Progenitor cell of endocrine pancreas (in vitro differentiated cells): ENCODE data around the gene SLC9A8. TPM values are rescaled to one million over a fixed set of nuclear protein-coding genes. Genes with fewer than 3 reads are reported as not detected.

Source experiments
- DNase-seq: peaks from one replicate; pipeline ENCODE4 v3.0.0; 2021; ENCODE audit warnings: low spot score; ENCODE audit not compliant: unreplicated experiment
- H3K27ac Mint-ChIP-seq: 2 replicates; pipeline ENCODE4 v1.8.0; 2021; ENCODE audit warnings: mild to moderate bottlenecking, moderate library complexity, mixed read lengths
- H3K27me3 Mint-ChIP-seq: 2 replicates; pipeline ENCODE4 v1.8.0; 2021; ENCODE audit warnings: mixed read lengths
- H3K36me3 Mint-ChIP-seq: 2 replicates; pipeline ENCODE4 v1.8.0; 2022; ENCODE audit warnings: mixed read lengths; ENCODE audit not compliant: insufficient read depth
- H3K4me1 Mint-ChIP-seq: 2 replicates; pipeline ENCODE4 v1.8.0; 2021; ENCODE audit warnings: low read depth, mixed read lengths
- H3K4me3 Mint-ChIP-seq: 2 replicates; pipeline ENCODE4 v1.8.0; 2021; ENCODE audit warnings: low read depth, mild to moderate bottlenecking, moderate library complexity, mixed read lengths
- H3K9me3 Mint-ChIP-seq: 2 replicates; pipeline ENCODE4 v1.8.0; 2021; ENCODE audit warnings: low read depth, mixed read lengths
- total RNA-seq: library from RNA; stranded (reverse); gene quantifications from 2 replicates; pipeline ENCODE4 v1.2.1, GENCODE V29; 2021
- TF ChIP-seq, protein P1 (sequence below): fragments of 200-600 bp; sonication (generic); IDR thresholded peaks from one replicate; pipeline ENCODE4 v1.5.0; 2021; ENCODE audit warnings: antibody characterized with exemption, mild to moderate bottlenecking; ENCODE audit not compliant: unreplicated experiment

SLC9A8 gene
- total RNA-seq, 1 donor from 2014 or later = 11.4 TPM

DNA sequence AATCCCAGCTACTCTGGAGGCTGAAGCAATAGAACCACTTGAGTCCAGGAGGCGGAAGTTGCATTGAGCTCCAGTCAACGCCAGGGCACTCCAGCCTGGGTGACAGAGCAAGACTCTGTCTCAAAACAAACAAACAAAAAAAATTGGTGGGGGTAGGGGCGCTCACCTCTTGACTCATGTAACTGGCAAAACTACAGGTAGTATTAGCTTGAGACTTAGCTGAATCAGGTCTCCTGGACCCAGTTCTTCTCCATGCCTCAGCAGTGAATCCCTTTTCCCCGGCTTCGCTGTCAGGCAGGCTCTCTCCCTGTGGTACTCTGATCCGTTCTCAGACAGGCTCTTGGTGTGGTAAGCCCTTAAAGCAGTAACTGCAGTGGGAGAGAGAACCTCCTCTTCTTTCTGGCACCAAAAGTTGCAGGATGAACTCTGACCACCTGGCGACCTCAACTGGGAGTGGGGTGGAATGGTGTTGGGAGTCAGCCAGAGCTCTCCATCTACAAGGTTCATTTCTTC, 12.9 kb downstream of the SLC9A8 start:
- H3K4me1 Mint-ChIP-seq = no peaks in the 10 kb centered on the region
- H3K27ac Mint-ChIP-seq = peak overlapping the region; percentile 60
- H3K36me3 Mint-ChIP-seq = peaks cover 12% of the 10 kb centered on the region
- no peak overlapping the region for H3K4me3 Mint-ChIP-seq
- no peaks in the 10 kb centered on the region for H3K27me3 Mint-ChIP-seq
- H3K9me3 Mint-ChIP-seq = no peaks in the 10 kb centered on the region
- TF ChIP-seq, protein P1, sequence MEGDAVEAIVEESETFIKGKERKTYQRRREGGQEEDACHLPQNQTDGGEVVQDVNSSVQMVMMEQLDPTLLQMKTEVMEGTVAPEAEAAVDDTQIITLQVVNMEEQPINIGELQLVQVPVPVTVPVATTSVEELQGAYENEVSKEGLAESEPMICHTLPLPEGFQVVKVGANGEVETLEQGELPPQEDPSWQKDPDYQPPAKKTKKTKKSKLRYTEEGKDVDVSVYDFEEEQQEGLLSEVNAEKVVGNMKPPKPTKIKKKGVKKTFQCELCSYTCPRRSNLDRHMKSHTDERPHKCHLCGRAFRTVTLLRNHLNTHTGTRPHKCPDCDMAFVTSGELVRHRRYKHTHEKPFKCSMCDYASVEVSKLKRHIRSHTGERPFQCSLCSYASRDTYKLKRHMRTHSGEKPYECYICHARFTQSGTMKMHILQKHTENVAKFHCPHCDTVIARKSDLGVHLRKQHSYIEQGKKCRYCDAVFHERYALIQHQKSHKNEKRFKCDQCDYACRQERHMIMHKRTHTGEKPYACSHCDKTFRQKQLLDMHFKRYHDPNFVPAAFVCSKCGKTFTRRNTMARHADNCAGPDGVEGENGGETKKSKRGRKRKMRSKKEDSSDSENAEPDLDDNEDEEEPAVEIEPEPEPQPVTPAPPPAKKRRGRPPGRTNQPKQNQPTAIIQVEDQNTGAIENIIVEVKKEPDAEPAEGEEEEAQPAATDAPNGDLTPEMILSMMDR = no peak
- no peak for DNase-seq

DNA sequence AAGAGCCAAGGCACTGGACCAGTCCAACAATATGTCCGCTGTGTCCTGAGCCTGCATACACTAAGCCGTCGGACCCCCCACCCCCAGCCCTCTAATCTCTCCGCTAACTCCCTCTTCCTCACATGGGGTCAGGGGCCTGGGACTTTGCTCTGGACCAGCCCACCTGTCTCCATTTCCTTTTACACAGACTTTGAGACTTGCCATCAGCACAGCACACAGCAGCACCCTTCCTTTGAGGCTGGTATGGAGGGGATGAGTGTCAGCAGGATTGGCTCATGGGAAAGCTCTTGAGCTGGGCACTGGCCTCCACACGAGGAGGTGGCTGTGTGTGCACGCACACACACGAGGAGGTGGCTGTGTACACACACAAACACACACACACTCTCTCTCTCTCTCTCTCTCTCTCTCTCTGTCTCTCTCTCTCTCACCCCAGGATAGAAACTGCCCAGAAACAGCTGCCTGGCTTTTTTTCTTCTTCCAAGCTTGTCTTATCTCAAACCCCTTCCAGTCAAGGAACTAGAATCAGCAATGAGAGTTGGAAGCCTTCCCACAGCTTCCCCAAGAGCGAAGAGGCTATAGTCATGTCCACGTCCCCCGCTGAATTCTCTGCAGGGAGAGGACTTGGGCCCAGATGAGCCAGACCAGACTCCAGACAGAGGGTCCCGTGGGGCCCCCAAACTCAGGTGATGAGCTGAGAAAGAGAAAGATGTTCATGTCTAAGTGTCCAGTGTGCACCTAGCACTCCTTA, 18.6 kb downstream of the SLC9A8 start:
- DNase-seq = no peak
- Mint-ChIP-seq H3K4me3 (no peak overlapping the region), H3K9me3 (peaks cover 3% of the 10 kb centered on the region), H3K4me1 (no peaks in the 10 kb centered on the region), H3K27ac (no peak overlapping the region), H3K27me3 (no peaks in the 10 kb centered on the region), H3K36me3 (peaks cover 13% of the 10 kb centered on the region)
- TF ChIP-seq, protein P1 = no peak

DNA sequence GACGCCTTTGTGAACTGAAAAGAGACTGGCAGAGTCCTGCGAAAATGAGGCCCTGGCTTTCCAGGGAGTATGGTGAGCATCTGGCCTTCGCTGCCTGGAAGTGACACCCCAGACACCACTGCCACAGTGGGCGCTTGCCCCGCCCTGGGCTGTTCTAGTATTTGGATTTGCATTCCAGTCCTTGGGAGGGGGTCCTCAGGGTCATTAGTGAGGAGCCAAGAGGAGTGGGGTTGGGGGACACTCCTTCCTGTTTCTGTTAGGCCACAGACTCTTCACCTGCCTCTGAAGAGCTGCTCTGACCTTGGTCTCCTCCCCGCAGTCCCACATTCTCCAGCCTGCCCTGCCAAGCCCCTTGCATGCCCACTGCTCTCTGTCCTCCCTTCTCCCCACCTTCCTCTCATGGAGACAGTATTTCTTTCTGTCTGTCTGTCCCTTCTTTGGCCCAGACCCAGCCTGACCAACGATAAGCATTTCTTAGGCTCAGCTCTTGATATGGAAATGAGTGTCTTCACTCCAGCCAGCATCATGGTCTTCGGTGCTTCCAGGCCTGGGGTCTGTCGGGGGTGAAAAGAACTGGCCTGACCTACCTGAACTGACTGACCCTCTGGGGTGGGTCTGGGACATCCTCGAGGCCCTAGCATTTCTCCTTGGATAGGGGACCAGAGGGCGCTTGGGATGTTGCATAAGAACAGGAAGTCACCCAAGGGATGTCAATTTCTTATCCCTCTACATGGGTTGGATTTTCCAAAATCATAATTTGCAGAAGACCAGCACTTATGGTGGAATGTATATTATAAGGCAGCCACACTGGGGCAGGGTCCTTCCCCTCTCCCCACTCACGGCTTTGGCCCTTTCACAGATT, 19.4 kb downstream of the SLC9A8 start:
- Mint-ChIP-seq H3K9me3 (peaks cover 3% of the 10 kb centered on the region), H3K27ac (no peak overlapping the region), H3K36me3 (peaks cover 16% of the 10 kb centered on the region), H3K4me3 (no peak overlapping the region), H3K4me1 (peaks cover 4% of the 10 kb centered on the region), H3K27me3 (no peaks in the 10 kb centered on the region)
- DNase-seq = no peak
- TF ChIP-seq, protein P1 = no peak

DNA sequence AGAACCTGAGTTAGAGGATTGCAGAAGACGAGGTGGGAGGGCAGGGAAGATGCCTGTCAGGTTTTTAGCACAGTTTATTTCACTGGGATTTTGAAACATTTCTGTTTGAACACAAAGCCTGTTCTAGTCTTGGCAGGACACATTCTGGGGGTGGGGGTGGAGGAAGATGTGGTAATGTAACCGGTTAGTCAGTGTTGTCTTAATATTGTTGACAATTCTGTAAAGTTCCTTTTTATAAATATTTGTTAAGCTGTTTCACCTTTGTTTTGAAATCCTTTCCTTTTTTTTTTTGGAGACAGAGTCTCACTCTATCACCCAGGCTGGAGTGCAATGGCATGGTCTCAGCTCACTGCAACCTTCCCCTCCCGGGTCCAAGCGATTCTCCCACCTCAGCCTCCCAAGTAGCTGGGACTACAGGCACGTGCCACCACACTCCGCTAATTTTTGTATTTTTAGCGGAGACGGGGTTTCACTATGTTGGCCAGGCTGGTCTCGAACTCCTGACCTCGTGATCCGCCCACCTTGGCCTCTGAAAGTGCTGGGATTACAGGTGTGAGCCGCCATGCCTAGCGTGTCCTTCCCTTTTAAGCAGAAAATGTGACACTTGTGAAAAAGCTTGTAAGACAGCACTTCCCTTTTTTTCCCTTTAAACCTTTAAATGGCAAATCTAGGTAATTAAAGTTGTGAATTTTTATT, 20.2 kb downstream of the SLC9A8 start:
- no peak overlapping the region for H3K4me3 Mint-ChIP-seq
- TF ChIP-seq, protein P1 = no peak
- peaks cover 3% of the 10 kb centered on the region for H3K9me3 Mint-ChIP-seq
- H3K4me1 Mint-ChIP-seq = peaks cover 6% of the 10 kb centered on the region
- peaks cover 17% of the 10 kb centered on the region for H3K36me3 Mint-ChIP-seq
- no peaks in the 10 kb centered on the region for H3K27me3 Mint-ChIP-seq
- DNase-seq = no peak
- no peak overlapping the region for H3K27ac Mint-ChIP-seq

DNA sequence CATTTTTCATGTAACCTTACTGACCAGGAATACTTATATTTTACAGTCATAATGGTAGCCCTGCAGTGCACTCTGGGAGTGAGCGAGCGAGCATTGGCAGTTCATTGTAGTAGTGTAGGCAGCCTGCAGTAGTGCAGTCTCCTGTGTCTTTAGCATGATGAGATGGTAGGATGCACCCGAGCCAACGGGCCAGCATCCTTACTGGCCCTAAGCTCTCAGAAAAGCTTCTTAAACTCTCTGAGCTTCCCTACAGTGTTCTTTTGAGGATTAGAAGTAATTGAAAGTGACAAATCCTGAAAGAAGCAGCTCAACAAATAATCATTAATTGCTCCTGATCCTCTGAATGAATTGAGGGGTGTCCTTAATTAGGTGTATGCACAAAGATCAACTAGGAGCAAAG, 20.9 kb downstream of the SLC9A8 start:
- TF ChIP-seq, protein P1 = no peak
- Mint-ChIP-seq H3K36me3 (peaks cover 17% of the 10 kb centered on the region), H3K9me3 (peaks cover 3% of the 10 kb centered on the region), H3K4me1 (peaks cover 6% of the 10 kb centered on the region), H3K4me3 (no peak overlapping the region), H3K27ac (no peak overlapping the region), H3K27me3 (no peaks in the 10 kb centered on the region)
- DNase-seq = no peak
